GOT3 (cell line): Measurements from ENCODE around the gene ATP7B.
"Not testable (repeated sequence)": the region's sequence is repeated elsewhere in the genome, so short reads cannot be mapped to it uniquely, and the experiment has no call there.

Experiments used
- DNase-seq: peaks from one replicate; lab custom pipeline; 2025; ENCODE audit warnings: mixed read lengths; lab: John Stamatoyannopoulos, UW

Gene ATP7B

GRCh38 chr13:52006523-52007245 lies 4.6 kb downstream of the ATP7B start:
- no peak for DNase-seq

- no peak for DNase-seq
Measured at GRCh38 chr13:52005841-52006522, 5.3 kb downstream of the ATP7B start.

GRCh38 chr13:52004511-52005170 lies 6.6 kb downstream of the ATP7B start:
- no peak for DNase-seq

GRCh38 chr13:52003541-52003940 lies 7.7 kb downstream of the ATP7B start:
- DNase-seq: no peak

- no peak for DNase-seq
Measured at GRCh38 chr13:52002361-52002760, 8.9 kb downstream of the ATP7B start.

GRCh38 chr13:52001120-52001731 lies 10.0 kb downstream of the ATP7B start:
- DNase-seq: no peak

GRCh38 chr13:51999921-52000320 lies 11.3 kb downstream of the ATP7B start:
- DNase-seq: no peak

GRCh38 chr13:51999510-51999911 lies 11.7 kb downstream of the ATP7B start:
- DNase-seq: no peak

- DNase-seq: no peak
Measured at GRCh38 chr13:51998723-51999509, 12.3 kb downstream of the ATP7B start.

- no peak for DNase-seq
Measured at GRCh38 chr13:51997641-51998330, 13.5 kb downstream of the ATP7B start.

GRCh38 chr13:51997186-51997585 lies 14.1 kb downstream of the ATP7B start:
- no peak for DNase-seq

GRCh38 chr13:51996641-51997040 lies 14.6 kb downstream of the ATP7B start:
- no peak for DNase-seq

GRCh38 chr13:51995677-51996551 lies 15.3 kb downstream of the ATP7B start:
- DNase-seq: no peak

GRCh38 chr13:51993713-51994112 lies 17.5 kb downstream of the ATP7B start:
- no peak for DNase-seq

- no peak for DNase-seq
Measured at GRCh38 chr13:51988988-51989618, 22.1 kb downstream of the ATP7B start.

GRCh38 chr13:51984904-51985303 lies 26.3 kb downstream of the ATP7B start:
- DNase-seq: not testable (repeated sequence)

- DNase-seq: not testable (repeated sequence)
Measured at GRCh38 chr13:51983292-51983691, 28.0 kb downstream of the ATP7B start.

- DNase-seq: no peak
Measured at GRCh38 chr13:51981355-51981754, 29.9 kb downstream of the ATP7B start.

GRCh38 chr13:51980908-51981307 lies 30.3 kb downstream of the ATP7B start:
- DNase-seq: no peak
